GM10847 (cell line): ENCODE measurements around the gene PHACTR1.

Experiments used
- POLR2A ChIP-seq: IDR thresholded peaks from 2 replicates; pipeline ENCODE4 v1.6.1; 2011; ENCODE audit not compliant: insufficient read length; ENCODE audit errors: extremely low read depth

Gene PHACTR1

GRCh38 chr6:13004601-13005000, 288.0 kb downstream of the PHACTR1 start:
- no peak for TF ChIP-seq POLR2A

DNA sequence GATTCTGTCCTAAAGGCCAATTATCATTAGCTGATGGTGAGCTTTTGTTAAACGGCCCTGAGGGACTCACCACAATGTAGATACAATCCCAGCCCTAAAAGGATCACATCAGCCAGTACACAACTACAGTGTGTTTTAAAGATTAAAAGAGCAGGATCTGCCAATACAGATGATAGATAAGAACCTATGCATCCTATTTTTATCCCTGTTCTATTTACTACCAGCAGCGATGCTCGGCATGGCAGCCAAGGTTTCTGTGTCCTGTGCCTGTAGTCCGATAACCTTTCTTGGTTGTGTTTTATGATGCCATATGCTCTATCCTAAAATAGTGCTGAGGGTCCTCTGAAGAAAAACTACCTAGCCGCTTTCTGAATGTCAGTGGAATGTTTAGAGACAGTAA, 289.4 kb downstream of the PHACTR1 start:
- TF ChIP-seq POLR2A, result no peak

- no peak for TF ChIP-seq POLR2A
These were observed 290.2 kb downstream of the PHACTR1 start for GRCh38 chr6:13006578-13007300.

DNA sequence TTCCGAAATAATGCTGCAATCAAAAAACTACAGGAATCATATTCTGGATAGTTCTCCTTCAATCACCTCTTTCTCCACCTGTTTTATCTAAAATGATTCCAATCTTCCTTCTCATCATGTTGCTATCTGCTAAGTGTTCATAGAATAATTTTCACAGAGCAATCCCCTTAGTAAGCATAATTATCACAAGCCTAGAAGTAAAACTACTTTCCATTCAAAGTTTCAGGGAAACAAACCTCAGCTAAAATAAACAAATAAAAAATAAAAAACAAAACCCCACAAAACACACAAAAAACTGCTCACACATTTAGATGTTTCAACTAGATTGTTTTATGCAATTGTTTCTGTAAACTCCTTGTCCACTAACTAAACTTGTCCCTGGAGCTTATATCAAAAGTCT, 291.2 kb downstream of the PHACTR1 start:
- TF ChIP-seq POLR2A, result no peak

GRCh38 chr6:13009031-13009430, 292.5 kb downstream of the PHACTR1 start:
- TF ChIP-seq POLR2A, result no peak

GRCh38 chr6:13009461-13009860, 292.9 kb downstream of the PHACTR1 start:
- TF ChIP-seq POLR2A, result no peak

DNA sequence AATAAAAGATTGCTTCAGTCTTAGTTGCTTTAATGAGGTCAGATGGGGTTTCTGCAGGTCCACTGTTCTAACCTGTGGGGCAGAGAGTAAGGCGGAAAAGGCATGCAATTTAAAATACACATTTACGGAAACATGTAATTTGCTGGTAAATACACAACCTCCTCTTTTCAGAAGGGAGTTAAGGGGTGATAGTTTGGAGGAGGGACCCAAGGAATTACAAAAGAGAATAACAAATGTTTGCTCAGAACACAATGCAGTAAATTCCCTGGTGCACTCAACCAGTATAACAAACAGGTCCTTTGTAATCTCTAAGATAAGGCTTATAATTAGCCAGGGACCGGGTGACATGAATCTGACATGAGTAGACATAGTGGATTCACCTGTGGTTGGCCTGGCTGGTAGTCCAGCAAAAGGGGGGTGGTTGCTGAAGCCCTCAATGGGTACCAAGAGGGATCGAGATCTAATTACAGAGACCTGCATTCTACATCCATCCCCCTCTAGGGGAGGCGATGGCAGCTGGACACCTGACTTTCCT, 295.1 kb downstream of the PHACTR1 start:
- TF ChIP-seq POLR2A, result no peak

DNA sequence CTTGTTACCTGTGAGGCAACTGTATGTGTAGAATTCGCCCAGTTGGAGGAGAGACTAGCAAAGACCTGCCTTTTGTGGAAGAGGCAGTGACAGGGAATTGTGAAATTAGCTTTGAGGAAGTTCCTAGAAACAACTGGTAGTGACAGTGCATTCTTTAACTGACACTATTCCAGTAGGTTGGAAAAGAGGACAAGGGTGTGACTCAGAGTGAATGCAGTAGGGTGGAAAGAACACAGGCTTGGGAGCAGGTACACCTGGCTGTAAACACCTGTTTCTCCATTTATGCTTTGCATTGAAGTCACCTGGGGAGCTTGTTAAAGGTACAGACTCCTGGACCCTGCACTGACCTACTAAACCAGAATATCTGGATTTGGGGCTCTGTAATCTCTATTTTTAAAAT, 295.7 kb downstream of the PHACTR1 start:
- no peak for TF ChIP-seq POLR2A

- TF ChIP-seq POLR2A, result no peak
These were observed 296.6 kb downstream of the PHACTR1 start for GRCh38 chr6:13012977-13013680.

DNA sequence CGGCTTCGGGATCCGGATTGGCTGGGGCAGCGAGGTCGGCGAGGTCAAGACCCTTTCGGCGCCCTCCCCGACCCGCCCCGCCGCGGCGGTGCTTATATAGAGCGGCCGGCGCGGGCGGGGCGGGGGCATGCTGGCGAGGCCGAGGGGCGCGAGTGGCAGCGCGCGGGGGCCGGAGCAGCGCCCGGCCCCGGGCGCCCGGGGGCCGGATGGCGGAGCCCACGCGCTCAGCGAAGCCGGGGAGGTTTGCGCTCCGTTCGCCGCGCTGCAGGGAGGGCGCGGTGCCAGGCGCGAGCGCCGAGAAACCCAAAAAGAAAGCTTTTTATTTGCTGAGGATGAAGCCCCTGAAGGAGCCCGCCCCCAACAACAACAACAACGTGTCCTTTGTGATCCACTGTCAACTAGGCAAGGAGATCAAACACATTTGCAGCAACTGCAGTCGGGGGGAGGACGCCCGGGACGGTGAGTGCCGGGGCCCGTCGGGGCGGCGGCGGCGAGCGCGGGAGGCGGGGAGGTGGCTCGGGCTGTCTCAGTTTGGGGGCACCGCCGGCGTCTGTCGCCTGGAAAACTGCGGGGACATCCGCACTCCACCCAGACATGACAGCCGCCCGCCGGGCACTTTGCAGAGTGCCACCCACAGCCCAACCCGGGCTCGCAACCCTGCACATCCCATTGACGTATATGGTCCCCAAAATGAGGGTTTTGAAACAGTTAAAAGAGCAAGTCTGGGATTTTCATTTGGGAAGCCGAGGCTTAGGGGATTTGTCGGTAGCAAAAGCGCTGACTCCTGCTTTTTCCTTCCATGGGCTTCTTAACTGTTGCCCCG, 297.3 kb downstream of the PHACTR1 start:
- TF ChIP-seq POLR2A, result no peak

GRCh38 chr6:13014504-13015378, 298.2 kb downstream of the PHACTR1 start:
- no peak for TF ChIP-seq POLR2A

- TF ChIP-seq POLR2A, result no peak
These were observed 298.8 kb downstream of the PHACTR1 start for GRCh38 chr6:13015379-13015681.

GRCh38 chr6:13024616-13025015, 308.0 kb downstream of the PHACTR1 start:
- TF ChIP-seq POLR2A, result no peak

DNA sequence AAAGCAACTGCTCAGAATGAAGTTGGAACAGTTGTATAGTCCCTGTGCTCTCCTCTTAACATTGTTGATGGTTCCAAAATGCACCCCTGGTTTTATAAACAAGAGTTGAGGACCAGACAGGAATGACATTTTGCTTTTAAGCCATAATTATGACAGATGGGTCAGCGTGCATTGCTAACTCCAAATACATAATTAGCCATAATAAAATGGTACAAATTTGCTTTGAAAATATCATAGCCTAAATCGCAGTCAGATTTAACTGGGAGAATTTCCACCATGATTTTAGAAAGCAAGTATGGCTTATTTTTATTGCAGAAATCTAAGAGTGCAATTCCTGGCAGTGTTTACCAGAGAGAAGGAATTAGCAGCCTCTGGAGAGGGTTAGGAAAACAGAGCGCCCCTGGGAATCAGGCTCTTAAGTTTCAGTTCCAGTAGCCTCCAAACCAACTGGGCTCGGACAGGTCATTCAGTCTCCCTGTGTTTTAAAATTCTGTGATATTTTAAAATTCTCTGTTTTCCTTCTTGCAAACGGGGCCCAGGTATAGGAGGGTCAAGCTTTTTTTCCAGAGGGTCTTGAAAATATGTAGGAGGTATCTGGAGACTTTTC, 309.4 kb downstream of the PHACTR1 start:
- TF ChIP-seq POLR2A, result no peak

- TF ChIP-seq POLR2A, result no peak
These were observed 310.0 kb downstream of the PHACTR1 start for GRCh38 chr6:13026557-13026956.

- TF ChIP-seq POLR2A, result no peak
These were observed 310.6 kb downstream of the PHACTR1 start for GRCh38 chr6:13027207-13027606.
